ENCODE data around the gene SPATA2. TPM values are rescaled to one million over a fixed set of nuclear protein-coding genes. Genes with fewer than 3 reads are reported as not detected.

Gene SPATA2
- total and polyA plus RNA-seq, 2 of the 13 experiments (the other 11 are each of a cell fraction or from before 2014, with no cell fraction given) = 3.2 to 8.7 TPM

- peak overlapping the region; percentile 26 for H3K4me2 ChIP-seq (ENCODE audit: low read depth, low read length)
- WGBS (ENCODE audit: low lambda C conversion rate) = 44% methylated on average over 10 of the region's 10 CpGs
- intact Hi-C loops (cut with micrococcal nuclease; ENCODE audit: unreplicated experiment) (no loop called here), in situ Hi-C loops (cut with HindIII; ENCODE audit: extremely low pct_ligation_motif_present, low pct_unique_long_range_greater_than_20kb) (loop anchor here (25.0 kb wide), 1 partner anchor 562 kb away; no protein-coding TSS in a partner anchor)
- FAIRE-seq = no peak
- peak overlapping the region; percentile 13 for H3K27ac ChIP-seq (ENCODE audit: extremely low read length, insufficient read depth, low read length)
- H3K4me3 ChIP-seq (replicated peaks in 1 of 3; ENCODE audit: insufficient read depth in 1 of 3, low read depth in 2 of 3, low read length in 3 of 3) = no peak overlapping the region
- no peaks in the 10 kb centered on the region for H3K79me2 ChIP-seq (ENCODE audit: insufficient read depth, low read length)
- H4K20me1 ChIP-seq (ENCODE audit: insufficient read depth, low read length) = no peaks in the 10 kb centered on the region
- H2AFZ ChIP-seq (ENCODE audit: low read length) = no peak overlapping the region
- H3K9ac ChIP-seq (ENCODE audit: insufficient read depth, low read depth, low read length) = no peak overlapping the region
- H3K27me3 ChIP-seq (ENCODE audit: control insufficient read depth in 1 of 2, insufficient read depth in 2 of 2, low read length in 2 of 2) = no peaks in the 10 kb centered on the region
- ChIA-PET POLR2A (interaction anchor here (0.7 to 3.5 kb wide), 4 partner anchors 10 to 37 kb away, joined by 3 to 37 read pairs (median 4); partner anchors contain the start of genes RNF114 and SPATA2), CTCF (ENCODE audit: low intra/inter-chr PET ratio, low total read pairs) (interaction anchor here (1.1 to 1.8 kb wide), 2 partner anchors 29 to 291 kb away, joined by 4 read pairs; no protein-coding TSS in a partner anchor)
- peaks cover 3 to 8% of the 10 kb centered on the region in 2 experiments; a peak in 4 of 5 replicates for H3K36me3 ChIP-seq (replicated peaks in 1 of 2; ENCODE audit: control insufficient read depth in 1 of 2, insufficient read depth in 2 of 2, low read length in 2 of 2)
- no peaks in the 10 kb centered on the region for H3K9me3 ChIP-seq (ENCODE audit: low read length)
- H3K4me1 ChIP-seq (ENCODE audit: insufficient read depth, low read length) = peaks cover 51% of the 10 kb centered on the region
- no TSS peak for BruUV-seq (replicated peaks)
- no peak for DNase-seq (ENCODE audit: low spot score)
- ATAC-seq = peak; percentile 14; the same call in 2 of the 3 replicates
- TF ChIP-seq ZNF317 (CRISPR knock-in tag; IDR thresholded peaks at IDR 0.05) (no peak), AHDC1 (CRISPR knock-in tag; IDR thresholded peaks at IDR 0.05; ENCODE audit: borderline replicate concordance) (peak; percentile 64; the same call in 1 of the 2 replicates), SRF (IDR thresholded peaks at IDR 0.05; ENCODE audit: low read depth, low read length) (no peak), DNMT1 (CRISPR knock-in tag; IDR thresholded peaks at IDR 0.05) (no peak), RXRB (CRISPR knock-in tag; IDR thresholded peaks at IDR 0.05; ENCODE audit: borderline replicate concordance) (0 out of 2 replicates have a peak, but pooled peaks have one; percentile 14), PHF21A (CRISPR knock-in tag; IDR thresholded peaks at IDR 0.05) (no peak), ZNF576 (CRISPR knock-in tag; IDR thresholded peaks at IDR 0.05) (no peak), ZNF788 (CRISPR knock-in tag; IDR thresholded peaks at IDR 0.05; ENCODE audit: borderline replicate concordance) (no peak), SOX13 (IDR thresholded peaks at IDR 0.05) (no peak), SOX13 (CRISPR knock-in tag; conservative IDR thresholded peaks at IDR 0.05 in 1 of 2, IDR thresholded peaks at IDR 0.05 in 1 of 2) (peak in 1 of 2 experiments; percentile 64; a peak in 2 of 4 replicates), ZSCAN21 (CRISPR knock-in tag; IDR thresholded peaks at IDR 0.05; ENCODE audit: borderline replicate concordance) (no peak), SNRNP70 (IDR thresholded peaks at IDR 0.05; ENCODE audit: low read depth, low read length) (no peak), MYNN (CRISPR knock-in tag; IDR thresholded peaks at IDR 0.05; ENCODE audit: low read depth) (no peak), ZNF720 (CRISPR knock-in tag; IDR thresholded peaks at IDR 0.05) (no peak), RNF2 (conservative IDR thresholded peaks at IDR 0.05; ENCODE audit: low read depth) (no peak), ZNF775 (CRISPR knock-in tag; IDR thresholded peaks at IDR 0.05; ENCODE audit: borderline replicate concordance) (no peak), ZNF549 (CRISPR knock-in tag; IDR thresholded peaks at IDR 0.05) (no peak), ZNF33A (CRISPR knock-in tag; IDR thresholded peaks at IDR 0.05; ENCODE audit: borderline replicate concordance) (no peak), ZNF577 (CRISPR knock-in tag; IDR thresholded peaks at IDR 0.05; ENCODE audit: borderline replicate concordance, low read depth) (no peak)
These were observed 15.6 kb downstream of the SPATA2 start for GRCh38 chr20:49899541-49900383.

Data from HepG2 (cell line).